ENCODE data around the gene CTRB2.
"Not testable (repeated sequence)": the region's sequence is repeated elsewhere in the genome, so short reads cannot be mapped to it uniquely, and the experiment has no call there.

CTRB2 gene

GRCh38 chr16:75205961-75206748 is 806 bp downstream of the CTRB2 start:
- DNase-seq (ENCODE audit: low read depth in 2 of 2): not testable (repeated sequence)

GRCh38 chr16:75205438-75205837 is 1.5 kb downstream of the CTRB2 start:
- not testable (repeated sequence) for DNase-seq (ENCODE audit: low read depth in 2 of 2)

- not testable (repeated sequence) for DNase-seq (ENCODE audit: low read depth in 2 of 2)
Measured at GRCh38 chr16:75204905-75205304, 2.1 kb downstream of the CTRB2 start.

- no peak for DNase-seq (ENCODE audit: low read depth in 2 of 2)
Measured at GRCh38 chr16:75204410-75204758, 2.6 kb downstream of the CTRB2 start.

GRCh38 chr16:75203667-75204409 is 3.1 kb downstream of the CTRB2 start:
- no peak for DNase-seq (ENCODE audit: low read depth in 2 of 2)

- no peak for DNase-seq (ENCODE audit: low read depth in 2 of 2)
Measured at GRCh38 chr16:75203096-75203495, 3.9 kb downstream of the CTRB2 start.

- no peak for DNase-seq (ENCODE audit: low read depth in 2 of 2)
Measured at GRCh38 chr16:75202069-75202590, 4.8 kb downstream of the CTRB2 start.

GRCh38 chr16:75198135-75198600 is 8.8 kb downstream of the CTRB2 start:
- DNase-seq (ENCODE audit: low read depth in 2 of 2): no peak

GRCh38 chr16:75197522-75198134 is 9.3 kb downstream of the CTRB2 start:
- no peak for DNase-seq (ENCODE audit: low read depth in 2 of 2)

GRCh38 chr16:75196836-75197235 is 10.1 kb downstream of the CTRB2 start:
- no peak for DNase-seq (ENCODE audit: low read depth in 2 of 2)

GRCh38 chr16:75195811-75196790 is 10.9 kb downstream of the CTRB2 start:
- DNase-seq (ENCODE audit: low read depth in 2 of 2): no peak

GRCh38 chr16:75193730-75194444 is 13.1 kb downstream of the CTRB2 start:
- no peak for DNase-seq (ENCODE audit: low read depth in 2 of 2)

GRCh38 chr16:75193265-75193650 is 13.7 kb downstream of the CTRB2 start:
- no peak for DNase-seq (ENCODE audit: low read depth in 2 of 2)

GRCh38 chr16:75192606-75193264 is 14.2 kb downstream of the CTRB2 start:
- DNase-seq (ENCODE audit: low read depth in 2 of 2): no peak

- no peak for DNase-seq (ENCODE audit: low read depth in 2 of 2)
Measured at GRCh38 chr16:75189638-75190245, 17.2 kb downstream of the CTRB2 start.

- no peak for DNase-seq (ENCODE audit: low read depth in 2 of 2)
Measured at GRCh38 chr16:75188832-75189477, 18.0 kb downstream of the CTRB2 start.

GRCh38 chr16:75181630-75182029 is 25.3 kb downstream of the CTRB2 start:
- no peak for DNase-seq (ENCODE audit: low read depth in 2 of 2)

GRCh38 chr16:75179208-75179607 is 27.8 kb downstream of the CTRB2 start:
- DNase-seq (ENCODE audit: low read depth in 2 of 2): no peak

GRCh38 chr16:75176926-75177325 is 30.0 kb downstream of the CTRB2 start:
- no peak for DNase-seq (ENCODE audit: low read depth in 2 of 2)
